Peyer's patch (tissue), 4 donors: ENCODE data around the gene CD3E.

Source experiments
- CTCF ChIP-seq, 6 experiments: fragments of 450-650 bp in 4 of 6; fragments of 200-600 bp in 2 of 6; sonication (generic) in 1 of 6; IDR thresholded peaks; one replicate each; pipeline ENCODE4 v1.5.1; 2017 to 2019; ENCODE audit warnings: antibody characterized with exemption in 6 of 6, mild to moderate bottlenecking in 3 of 6, moderate library complexity in 1 of 6
- POLR2A ChIP-seq, 2 donors: fragments of 450-650 bp; IDR thresholded peaks; one replicate each; pipeline ENCODE4 v1.5.1; 2017; ENCODE audit warnings: antibody characterized with exemption in 2 of 2, mild to moderate bottlenecking in 2 of 2, moderate library complexity in 2 of 2

- TF ChIP-seq CTCF (IDR thresholded peaks at IDR 0.05) (no peak), POLR2A (IDR thresholded peaks at IDR 0.05) (no peak)
These were observed 24.2 kb downstream of the CD3E start for GRCh38 chr11:118328745-118329144.
